ENCODE results near the gene RAD9B. TPM values are rescaled to one million over a fixed set of nuclear protein-coding genes. Genes with fewer than 3 reads are reported as not detected.
A peak's percentile ranks its signal among the peaks of the same experiment; 100 is the strongest.

Gene RAD9B
- polyA plus RNA-seq, 1 experiment, result 0.26 TPM

DNA sequence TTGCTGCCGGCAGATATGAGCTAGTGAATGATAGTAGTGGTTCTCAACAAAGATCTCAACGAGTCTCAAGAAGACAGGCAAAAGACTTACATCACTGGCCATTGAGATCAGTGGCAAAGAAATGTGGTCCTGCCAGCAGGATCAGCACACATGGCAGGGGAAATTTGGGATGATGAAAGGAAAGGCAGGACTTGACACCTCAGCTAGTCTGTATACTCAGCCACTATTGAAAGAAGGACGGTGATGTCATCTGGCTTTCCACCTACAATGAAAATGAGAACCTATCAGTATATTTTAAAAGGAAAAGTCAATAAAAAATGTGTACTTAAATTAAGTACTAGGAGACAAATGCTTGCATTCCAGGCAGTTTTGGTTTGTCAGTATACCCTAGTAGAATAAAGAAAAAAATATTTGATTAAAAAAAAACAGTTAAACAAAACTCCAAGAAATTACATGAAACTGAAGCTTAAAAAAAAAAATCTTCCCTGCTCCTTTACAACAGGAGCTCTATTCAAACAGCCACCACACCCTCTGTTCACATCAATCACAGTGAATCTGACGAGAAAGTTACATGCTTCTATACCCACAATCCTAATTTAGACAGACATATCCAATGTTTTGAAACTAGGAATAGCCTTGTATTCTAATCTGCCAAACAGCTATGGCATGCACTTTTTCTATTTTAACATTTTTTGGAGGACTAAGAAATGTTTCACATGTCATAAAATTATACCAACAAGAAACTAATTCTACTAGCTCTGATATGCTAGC, 34.9 kb downstream of the RAD9B start:
- peak overlapping the region; percentile 2 for H3K27ac ChIP-seq (ENCODE audit: low read depth, low read length)
- no peaks in the 10 kb centered on the region for H3K27me3 ChIP-seq (ENCODE audit: control insufficient read depth, insufficient read depth, low read length)
- DNase-seq (ENCODE audit: low read depth, low spot score), result no peak
- TF ChIP-seq, protein P1, sequence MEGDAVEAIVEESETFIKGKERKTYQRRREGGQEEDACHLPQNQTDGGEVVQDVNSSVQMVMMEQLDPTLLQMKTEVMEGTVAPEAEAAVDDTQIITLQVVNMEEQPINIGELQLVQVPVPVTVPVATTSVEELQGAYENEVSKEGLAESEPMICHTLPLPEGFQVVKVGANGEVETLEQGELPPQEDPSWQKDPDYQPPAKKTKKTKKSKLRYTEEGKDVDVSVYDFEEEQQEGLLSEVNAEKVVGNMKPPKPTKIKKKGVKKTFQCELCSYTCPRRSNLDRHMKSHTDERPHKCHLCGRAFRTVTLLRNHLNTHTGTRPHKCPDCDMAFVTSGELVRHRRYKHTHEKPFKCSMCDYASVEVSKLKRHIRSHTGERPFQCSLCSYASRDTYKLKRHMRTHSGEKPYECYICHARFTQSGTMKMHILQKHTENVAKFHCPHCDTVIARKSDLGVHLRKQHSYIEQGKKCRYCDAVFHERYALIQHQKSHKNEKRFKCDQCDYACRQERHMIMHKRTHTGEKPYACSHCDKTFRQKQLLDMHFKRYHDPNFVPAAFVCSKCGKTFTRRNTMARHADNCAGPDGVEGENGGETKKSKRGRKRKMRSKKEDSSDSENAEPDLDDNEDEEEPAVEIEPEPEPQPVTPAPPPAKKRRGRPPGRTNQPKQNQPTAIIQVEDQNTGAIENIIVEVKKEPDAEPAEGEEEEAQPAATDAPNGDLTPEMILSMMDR (IDR thresholded peaks at IDR 0.05; ENCODE audit: low read depth, low read length), result no peak
- H3K9me3 ChIP-seq (ENCODE audit: control insufficient read depth, insufficient read depth, low read length), result no peaks in the 10 kb centered on the region
- ChIA-PET CTCF (interaction anchor here (1.0 kb wide), 1 partner anchor 66 kb away, joined by 3 read pairs; no protein-coding TSS in a partner anchor), POLR2A (no interaction called here)
- H3K4me3 ChIP-seq (ENCODE audit: low read depth, low read length), result no peak overlapping the region

DNA sequence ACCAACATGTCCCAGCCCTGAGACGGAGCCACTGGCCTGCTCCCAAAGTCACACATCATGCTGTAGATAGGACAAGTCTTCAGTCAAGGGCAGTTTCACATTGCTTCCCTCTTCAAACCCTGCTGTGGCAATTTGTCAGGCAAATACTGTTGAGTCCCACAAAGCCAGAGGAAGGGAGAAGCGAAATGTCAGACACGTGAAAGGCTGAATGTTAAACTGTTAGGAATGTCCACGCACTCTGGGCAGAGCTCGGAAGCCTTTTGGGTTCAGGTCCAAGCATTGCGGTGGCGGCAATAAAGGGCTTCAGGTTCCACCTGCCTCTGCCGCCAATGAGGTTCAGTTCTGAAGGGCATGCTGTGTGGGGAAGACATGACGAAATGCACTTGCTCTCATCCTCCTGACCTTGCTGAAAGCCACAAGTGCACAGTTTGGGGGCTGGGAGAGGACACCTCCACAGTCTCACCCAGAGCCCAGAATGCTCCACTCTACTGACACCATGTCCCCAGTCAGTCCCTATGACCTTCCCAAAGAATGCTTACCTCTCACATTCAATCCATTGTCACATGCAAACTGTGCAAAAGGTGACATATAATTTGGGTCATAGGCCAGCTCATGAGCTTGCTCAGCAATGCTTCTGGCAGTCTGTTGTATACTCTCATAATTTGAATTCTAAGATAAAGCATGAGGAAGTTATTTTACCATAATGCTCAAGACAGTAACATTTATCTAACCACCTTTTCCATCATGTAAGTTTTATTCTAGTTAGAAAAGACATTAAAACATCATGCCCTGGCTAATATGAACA, 35.7 kb downstream of the RAD9B start:
- no peaks in the 10 kb centered on the region for H3K9me3 ChIP-seq (ENCODE audit: control insufficient read depth, insufficient read depth, low read length)
- TF ChIP-seq, protein P1 (IDR thresholded peaks at IDR 0.05; ENCODE audit: low read depth, low read length), result no peak
- no peak for DNase-seq (ENCODE audit: low read depth, low spot score)
- ChIA-PET POLR2A (no interaction called here), CTCF (interaction anchor here (0.7 to 1.4 kb wide), 2 partner anchors 25 to 65 kb away, joined by 3 read pairs; no protein-coding TSS in a partner anchor)
- H3K27ac ChIP-seq (ENCODE audit: low read depth, low read length), result peak overlapping the region; percentile 2
- H3K27me3 ChIP-seq (ENCODE audit: control insufficient read depth, insufficient read depth, low read length), result no peaks in the 10 kb centered on the region
- no peak overlapping the region for H3K4me3 ChIP-seq (ENCODE audit: low read depth, low read length)

DNA sequence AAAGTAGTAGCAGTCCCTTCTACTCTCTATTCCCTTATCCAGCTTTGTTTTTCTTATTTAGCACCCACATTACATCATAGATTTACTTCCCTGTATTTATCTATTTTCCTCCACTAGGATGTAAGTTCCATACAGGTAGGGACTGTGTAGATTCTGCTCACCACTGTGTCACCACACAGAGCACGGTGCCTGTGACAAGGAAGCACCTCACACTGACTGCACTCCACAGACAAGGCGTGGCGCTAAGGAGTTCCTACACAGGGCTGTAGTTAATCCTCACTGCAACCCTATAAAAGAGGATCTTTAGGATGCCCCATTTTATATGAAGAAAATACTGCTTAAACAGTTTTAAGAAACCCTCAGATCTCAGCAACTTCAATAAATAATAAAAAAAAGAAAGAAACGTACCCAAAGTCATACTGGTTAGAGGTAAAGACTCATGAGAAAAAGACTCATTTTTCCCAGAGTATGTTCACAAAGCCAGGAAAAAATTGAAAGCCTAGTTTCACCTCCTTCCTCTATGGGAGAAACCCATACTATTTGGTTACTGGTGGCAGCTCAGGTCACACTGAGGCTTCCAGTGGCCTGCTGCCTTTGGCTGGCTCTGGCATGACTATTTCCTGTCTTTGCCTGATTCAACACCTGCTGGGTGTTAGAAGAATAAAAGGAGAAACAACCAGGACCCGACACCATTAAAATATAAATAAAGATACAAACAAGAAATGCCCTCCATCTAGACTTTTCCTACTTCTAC, 36.9 kb downstream of the RAD9B start:
- DNase-seq (ENCODE audit: low read depth, low spot score), result no peak
- Histone ChIP-seq H3K9me3 (ENCODE audit: control insufficient read depth, insufficient read depth, low read length) (no peaks in the 10 kb centered on the region), H3K27me3 (ENCODE audit: control insufficient read depth, insufficient read depth, low read length) (no peaks in the 10 kb centered on the region), H3K4me3 (ENCODE audit: low read depth, low read length) (no peak overlapping the region), H3K27ac (ENCODE audit: low read depth, low read length) (no peak overlapping the region)
- TF ChIP-seq, protein P1 (IDR thresholded peaks at IDR 0.05; ENCODE audit: low read depth, low read length), result no peak
- CTCF ChIA-PET, result interaction anchor here (0.7 to 1.4 kb wide), 4 partner anchors 13 to 64 kb away, joined by 3 to 6 read pairs (median 3); no protein-coding TSS in a partner anchor
- POLR2A ChIA-PET, result no interaction called here

DNA sequence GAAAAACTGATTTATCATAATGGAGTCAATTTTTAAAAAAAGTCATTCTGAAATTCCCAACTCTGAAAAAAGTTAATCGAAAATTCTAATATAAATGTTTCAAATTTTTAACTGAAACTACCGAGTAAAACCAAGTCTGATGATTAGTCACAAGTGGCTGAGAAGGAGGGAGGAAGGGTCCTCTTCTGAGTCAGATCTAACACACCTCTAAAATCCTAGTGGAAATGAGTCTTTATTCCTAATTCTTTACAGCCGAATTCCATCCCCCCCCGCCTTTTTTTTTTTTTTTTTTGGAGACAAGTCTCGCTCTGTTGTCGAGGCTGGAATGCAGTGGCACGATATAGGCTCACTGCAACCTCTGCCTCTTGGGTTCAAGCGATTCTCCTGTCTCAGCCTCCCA, 37.9 kb downstream of the RAD9B start:
- no peaks in the 10 kb centered on the region for H3K9me3 ChIP-seq (ENCODE audit: control insufficient read depth, insufficient read depth, low read length)
- ChIA-PET POLR2A (no interaction called here), CTCF (interaction anchor here (0.6 to 1.2 kb wide), 4 partner anchors 12 to 314 kb away, joined by 3 to 9 read pairs (median 5); no protein-coding TSS in a partner anchor)
- no peak overlapping the region for H3K4me3 ChIP-seq (ENCODE audit: low read depth, low read length)
- no peak overlapping the region for H3K27ac ChIP-seq (ENCODE audit: low read depth, low read length)
- no peaks in the 10 kb centered on the region for H3K27me3 ChIP-seq (ENCODE audit: control insufficient read depth, insufficient read depth, low read length)
- TF ChIP-seq, protein P1 (IDR thresholded peaks at IDR 0.05; ENCODE audit: low read depth, low read length), result no peak
- DNase-seq (ENCODE audit: low read depth, low spot score), result no peak
